Thyroid gland (tissue), 4 donors: ENCODE results near the gene COL25A1.

Source experiments
- POLR2A ChIP-seq, 2 donors: fragments of 450-650 bp; IDR thresholded peaks; one replicate each; pipeline ENCODE4 v1.6.1; 2017; ENCODE audit warnings: antibody characterized with exemption in 2 of 2, mild to moderate bottlenecking in 2 of 2, moderate library complexity in 1 of 2
- TF ChIP-seq, protein P1 (sequence below), 6 experiments: fragments of 200-600 bp in 3 of 6; fragments of 450-650 bp in 3 of 6; sonication (generic) in 3 of 6; IDR thresholded peaks; one replicate each; pipeline ENCODE4 v1.5.1; 2016 to 2019; ENCODE audit warnings: antibody characterized with exemption in 6 of 6, mild to moderate bottlenecking in 2 of 6, inconsistent platforms in 1 of 6, moderate library complexity in 1 of 6

DNA sequence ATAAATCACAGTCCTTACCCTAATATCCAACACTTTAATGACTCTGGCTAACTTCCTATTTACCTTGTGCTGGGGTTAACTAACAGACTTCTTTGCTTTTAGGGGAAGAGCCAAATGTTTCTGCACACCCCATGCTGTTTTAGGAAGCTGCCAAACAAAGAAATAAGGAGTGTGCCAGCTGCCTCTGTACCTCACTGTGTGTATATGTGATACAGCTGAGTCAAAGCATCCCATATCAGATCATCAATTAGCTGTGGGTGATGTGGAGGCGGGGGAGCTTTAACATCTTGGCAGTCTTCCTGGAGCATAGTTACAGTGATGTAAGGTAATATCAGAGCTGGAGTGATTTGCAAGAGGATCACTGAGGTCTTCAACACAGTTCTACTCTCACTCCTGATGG lies 95.4 kb downstream of the COL25A1 start:
- TF ChIP-seq, protein P1, sequence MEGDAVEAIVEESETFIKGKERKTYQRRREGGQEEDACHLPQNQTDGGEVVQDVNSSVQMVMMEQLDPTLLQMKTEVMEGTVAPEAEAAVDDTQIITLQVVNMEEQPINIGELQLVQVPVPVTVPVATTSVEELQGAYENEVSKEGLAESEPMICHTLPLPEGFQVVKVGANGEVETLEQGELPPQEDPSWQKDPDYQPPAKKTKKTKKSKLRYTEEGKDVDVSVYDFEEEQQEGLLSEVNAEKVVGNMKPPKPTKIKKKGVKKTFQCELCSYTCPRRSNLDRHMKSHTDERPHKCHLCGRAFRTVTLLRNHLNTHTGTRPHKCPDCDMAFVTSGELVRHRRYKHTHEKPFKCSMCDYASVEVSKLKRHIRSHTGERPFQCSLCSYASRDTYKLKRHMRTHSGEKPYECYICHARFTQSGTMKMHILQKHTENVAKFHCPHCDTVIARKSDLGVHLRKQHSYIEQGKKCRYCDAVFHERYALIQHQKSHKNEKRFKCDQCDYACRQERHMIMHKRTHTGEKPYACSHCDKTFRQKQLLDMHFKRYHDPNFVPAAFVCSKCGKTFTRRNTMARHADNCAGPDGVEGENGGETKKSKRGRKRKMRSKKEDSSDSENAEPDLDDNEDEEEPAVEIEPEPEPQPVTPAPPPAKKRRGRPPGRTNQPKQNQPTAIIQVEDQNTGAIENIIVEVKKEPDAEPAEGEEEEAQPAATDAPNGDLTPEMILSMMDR (IDR thresholded peaks at IDR 0.05) = no peak
- no peak for TF ChIP-seq POLR2A (IDR thresholded peaks at IDR 0.05)
